GM12801 (cell line): ENCODE measurements around the gene HECTD4.

Experiments
- TF ChIP-seq, protein P1 (sequence below): IDR thresholded peaks from one replicate; pipeline ENCODE4 v1.5.1; 2011; ENCODE audit warnings: control low read depth; ENCODE audit not compliant: insufficient read length; ENCODE audit errors: extremely low read depth

Gene HECTD4, protein sequence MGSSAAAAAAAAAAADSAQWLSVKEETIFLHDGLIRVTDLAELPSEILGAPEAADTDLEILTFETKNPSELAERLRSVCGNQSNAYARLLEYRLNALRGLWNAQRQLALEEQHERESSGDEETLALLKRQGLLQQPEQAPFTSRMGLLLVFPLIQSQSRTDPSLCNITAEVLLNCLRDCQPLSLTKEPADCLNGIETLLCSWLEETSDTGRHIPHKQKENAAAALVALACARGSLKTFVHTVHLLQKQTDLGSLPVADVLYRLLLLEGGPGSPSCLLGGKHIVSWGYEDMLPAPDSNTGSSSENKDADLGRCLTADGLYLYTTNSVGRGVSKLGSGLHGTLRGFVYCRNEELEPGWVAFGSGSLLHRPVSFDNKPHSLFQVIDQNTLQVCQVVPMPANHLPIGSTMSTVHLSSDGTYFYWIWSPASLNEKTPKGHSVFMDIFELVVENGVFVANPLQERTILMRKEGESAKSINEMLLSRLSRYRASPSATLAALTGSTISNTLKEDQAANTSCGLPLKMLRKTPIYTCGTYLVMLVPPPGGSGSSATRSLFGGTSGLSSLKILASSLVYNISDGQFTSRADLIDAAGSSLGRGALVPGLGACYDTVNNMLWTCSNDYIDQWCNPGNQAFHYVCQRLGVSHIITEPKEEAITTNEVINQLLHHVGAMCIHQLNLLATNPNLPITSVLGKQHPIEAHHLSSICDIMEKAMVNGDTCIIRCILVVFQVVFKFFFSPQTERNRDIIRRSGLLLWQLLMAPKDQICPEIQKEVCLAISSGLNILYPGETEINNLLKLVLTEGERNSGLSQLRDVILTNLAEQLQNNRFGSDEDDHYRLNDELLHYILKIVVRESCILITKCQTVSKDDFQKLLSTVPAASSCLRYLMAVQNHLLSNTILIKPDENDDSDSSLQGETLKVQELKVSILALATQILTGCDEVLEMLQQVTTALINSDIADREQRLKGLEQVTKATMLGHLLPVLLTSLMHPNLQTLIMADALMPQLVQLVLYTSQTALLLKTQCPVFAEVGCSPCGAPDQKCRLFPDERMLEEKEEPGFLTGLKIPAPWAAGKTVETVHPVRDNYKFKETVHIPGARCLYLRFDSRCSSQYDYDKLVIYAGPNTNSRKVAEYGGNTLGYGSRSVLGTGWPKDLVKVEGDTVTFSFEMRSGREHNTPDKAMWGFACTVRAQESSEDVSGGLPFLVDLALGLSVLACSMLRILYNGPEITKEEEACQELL (N-terminal part only)

DNA sequence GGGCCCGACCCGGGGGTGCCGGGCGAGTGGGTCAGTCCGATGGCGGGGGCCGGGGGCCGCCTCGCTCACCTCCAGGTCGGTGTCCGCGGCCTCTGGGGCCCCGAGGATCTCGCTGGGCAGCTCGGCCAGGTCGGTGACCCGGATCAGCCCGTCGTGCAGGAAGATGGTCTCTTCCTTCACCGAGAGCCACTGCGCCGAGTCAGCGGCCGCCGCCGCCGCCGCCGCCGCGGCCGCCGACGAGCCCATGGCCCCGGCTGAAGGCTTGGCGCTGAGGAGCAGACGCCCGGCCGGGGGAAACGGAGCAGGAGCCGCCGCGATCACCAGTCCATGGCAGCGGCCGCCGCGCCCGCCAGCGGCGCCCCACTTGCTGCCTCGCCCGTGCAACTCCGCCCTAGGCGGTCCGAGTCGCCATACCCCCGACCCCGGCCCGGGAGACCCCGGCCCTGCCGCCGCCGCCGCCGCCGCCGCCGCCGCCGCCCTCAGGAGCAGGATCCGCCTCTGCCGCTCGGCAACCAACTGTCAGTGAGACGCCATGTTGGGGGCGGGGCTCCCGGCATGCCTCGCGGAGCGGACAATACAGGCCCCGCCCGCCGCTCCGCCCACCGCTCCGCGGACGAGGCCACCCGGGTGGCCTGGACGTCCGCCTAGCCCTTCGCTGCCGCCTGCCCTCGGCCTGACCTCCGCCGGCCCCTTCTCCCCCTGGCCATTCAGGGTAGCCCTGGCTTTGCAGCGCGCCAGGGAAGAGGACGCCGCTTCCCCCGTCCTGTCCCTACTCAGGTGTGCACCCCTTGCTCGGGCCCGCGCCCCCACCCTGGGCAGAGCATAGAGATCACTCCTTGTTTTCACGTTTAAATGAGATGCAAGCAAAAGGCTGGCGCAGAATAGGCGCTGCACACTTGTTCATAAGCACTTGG, at the start of gene HECTD4:
Gene HECTD4 (minus strand): TSS at position 549 of the 914 bp plus-strand sequence. CDS start 303 bp downstream, at position 246.
- TF ChIP-seq, protein P1, sequence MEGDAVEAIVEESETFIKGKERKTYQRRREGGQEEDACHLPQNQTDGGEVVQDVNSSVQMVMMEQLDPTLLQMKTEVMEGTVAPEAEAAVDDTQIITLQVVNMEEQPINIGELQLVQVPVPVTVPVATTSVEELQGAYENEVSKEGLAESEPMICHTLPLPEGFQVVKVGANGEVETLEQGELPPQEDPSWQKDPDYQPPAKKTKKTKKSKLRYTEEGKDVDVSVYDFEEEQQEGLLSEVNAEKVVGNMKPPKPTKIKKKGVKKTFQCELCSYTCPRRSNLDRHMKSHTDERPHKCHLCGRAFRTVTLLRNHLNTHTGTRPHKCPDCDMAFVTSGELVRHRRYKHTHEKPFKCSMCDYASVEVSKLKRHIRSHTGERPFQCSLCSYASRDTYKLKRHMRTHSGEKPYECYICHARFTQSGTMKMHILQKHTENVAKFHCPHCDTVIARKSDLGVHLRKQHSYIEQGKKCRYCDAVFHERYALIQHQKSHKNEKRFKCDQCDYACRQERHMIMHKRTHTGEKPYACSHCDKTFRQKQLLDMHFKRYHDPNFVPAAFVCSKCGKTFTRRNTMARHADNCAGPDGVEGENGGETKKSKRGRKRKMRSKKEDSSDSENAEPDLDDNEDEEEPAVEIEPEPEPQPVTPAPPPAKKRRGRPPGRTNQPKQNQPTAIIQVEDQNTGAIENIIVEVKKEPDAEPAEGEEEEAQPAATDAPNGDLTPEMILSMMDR, result no peak

- TF ChIP-seq, protein P1, result no peak
These were observed 49.7 kb upstream of the HECTD4 start for GRCh38 chr12:112431965-112432364.

DNA sequence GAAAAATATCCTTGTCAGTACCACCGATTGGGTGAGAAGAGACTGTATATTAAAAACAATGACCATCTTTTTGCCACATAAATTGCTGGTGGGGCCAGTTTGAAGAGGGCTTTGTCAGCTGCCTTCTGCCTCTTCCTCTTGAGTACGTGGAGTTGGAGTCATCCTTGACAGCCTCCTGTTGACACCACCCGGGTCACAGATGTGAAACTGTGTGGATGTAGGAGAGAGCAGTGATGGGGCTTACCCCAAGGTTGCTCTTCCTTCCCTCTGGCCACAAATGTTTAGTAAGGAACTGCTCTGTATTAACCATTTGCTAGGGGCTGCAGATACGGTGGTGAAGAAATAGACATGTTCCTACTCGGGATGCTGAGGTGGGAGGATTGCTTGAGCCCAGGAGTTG, 48.7 kb upstream of the HECTD4 start:
- TF ChIP-seq, protein P1, result no peak

GRCh38 chr12:112427760-112428159, 45.5 kb upstream of the HECTD4 start:
- TF ChIP-seq, protein P1, result no peak

DNA sequence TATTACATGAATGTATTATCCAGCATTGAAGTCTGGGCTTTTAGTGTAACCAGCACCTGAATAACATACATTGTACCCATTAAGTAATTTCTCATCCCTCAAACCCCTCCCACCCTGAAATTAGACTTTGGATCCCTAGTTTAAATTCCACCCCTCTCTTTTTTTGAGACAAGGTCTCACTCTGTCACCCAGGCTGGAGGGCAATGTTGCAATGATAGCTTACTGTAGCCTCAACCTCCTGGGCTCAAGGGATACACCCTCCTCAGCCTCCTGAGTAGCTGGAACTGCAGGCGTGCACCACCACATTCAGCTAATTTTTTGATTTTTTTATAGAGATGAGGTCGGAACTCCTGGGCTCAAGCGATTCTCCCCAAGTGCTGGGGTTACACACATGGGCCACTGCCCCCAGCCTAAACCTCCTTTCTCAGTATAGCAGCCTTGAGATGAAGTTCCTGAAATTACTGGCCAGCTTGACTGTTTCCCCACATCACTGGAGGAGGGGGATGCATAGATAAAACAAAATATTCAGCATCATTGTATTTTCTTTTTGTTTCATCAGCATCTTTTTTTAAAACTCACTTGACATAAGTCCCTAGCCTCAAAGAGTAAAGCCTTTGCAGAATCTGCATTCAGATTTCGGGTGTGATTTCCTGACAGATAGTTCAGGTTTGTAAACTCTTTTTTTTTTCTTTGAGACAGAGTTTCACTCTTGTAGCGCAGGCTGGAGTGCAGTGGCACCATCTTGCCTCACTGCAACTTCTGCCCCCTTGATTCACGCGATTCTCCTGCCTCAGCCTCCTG, 43.6 kb upstream of the HECTD4 start:
- TF ChIP-seq, protein P1, result no peak

DNA sequence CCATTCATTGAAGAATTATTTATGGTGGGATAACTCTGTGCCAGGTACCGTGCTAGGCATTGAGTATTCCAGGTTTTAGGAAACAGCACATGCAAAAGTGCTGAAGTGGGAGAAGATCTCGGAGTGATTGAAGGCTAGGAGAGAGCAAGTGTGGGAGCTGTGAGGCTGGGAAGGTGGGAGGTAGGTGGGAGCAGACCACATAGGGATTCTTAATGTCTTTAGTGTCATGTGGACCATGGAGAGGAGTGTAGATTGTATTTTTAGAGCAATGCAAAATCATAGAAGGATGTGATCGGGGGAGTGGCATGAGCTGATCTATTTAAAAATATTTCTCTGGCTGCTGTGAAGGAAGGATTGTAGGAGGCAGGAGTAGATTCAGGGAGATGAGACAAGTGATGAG, 41.9 kb upstream of the HECTD4 start:
- TF ChIP-seq, protein P1, result no peak
